DLD1 (cell line): ENCODE data around the gene WFDC10B.
"Not testable (repeated sequence)": the region's sequence is repeated elsewhere in the genome, so short reads cannot be mapped to it uniquely, and the experiment has no call there.

ENCODE experiments used
- in situ Hi-C: cut with HindIII; loops from 2 replicates; pipeline ENCODE4 v1.10.0; 2017; ENCODE audit warnings: low sequenced_read_pairs

WFDC10B gene

DNA sequence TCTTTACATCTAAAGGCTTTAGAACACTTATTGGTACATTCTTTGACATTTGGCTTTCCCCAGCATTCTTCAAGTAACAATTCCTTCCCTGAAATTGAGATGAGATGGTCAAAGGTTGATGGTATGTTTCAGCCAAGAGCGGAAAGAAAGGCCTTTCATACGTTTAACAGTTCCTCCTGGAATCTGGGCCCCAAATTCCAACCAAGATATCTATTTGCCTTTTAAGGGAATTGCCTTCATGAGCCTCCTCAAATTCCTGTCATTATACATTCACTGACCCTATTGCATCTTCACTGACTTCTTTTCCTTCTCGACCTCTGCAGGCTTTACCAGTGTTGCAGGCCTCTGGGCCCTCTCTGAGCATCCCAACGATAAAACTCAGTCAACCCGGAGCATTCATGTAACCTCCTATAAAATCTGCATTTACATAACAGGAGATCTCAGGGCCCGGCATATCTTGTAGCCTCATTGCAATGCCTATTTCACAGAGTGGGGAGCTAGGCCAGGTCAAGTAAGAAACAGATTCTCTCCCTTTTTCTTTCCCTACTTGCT is 55.4 kb downstream of the WFDC10B start:
- in situ Hi-C loops, result no loop called here

GRCh38 chr20:45647441-45648050 is 57.3 kb downstream of the WFDC10B start:
- in situ Hi-C loops, result no loop called here

DNA sequence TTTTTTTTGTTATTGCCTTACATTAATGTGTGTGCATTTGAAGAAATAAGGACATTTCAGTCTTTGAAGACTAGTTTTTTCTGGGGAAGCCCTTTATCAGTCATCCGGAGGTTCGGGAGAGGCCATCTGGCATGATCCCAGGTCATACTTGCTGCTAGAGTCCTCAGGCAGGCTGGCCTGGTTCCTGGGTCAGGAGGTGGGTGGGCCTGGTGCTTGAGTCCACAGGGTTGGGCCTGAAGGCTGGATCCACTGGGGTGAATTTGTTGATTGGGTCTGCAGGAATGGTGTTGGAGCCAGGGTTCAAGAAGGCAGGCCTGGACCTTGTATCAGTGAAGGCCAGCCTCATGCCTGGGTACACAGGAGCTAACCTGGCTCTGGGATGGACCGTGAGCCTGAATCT is 57.9 kb downstream of the WFDC10B start:
- in situ Hi-C loops, result no loop called here

GRCh38 chr20:45645869-45646268 is 59.0 kb downstream of the WFDC10B start:
- in situ Hi-C loops, result not testable (repeated sequence)

DNA sequence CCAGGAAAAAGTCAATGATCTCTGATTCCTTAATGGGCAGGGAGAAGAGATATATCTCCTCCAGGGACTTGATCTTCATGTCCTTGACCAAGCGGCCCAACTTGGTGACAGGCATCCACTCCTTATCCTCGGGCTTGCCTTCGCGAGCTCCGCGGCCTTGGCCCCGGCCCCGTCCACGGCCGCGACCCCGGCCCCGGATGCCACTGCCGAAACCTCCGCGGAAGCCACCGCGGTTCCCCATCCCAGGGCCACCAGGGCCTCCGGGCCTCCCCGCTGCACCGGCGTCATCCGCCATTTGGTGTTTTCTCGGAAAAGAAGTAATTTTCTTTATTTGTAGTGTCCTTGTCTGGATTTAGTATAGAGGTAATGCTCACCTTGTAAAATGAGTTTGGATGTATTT is 63.7 kb downstream of the WFDC10B start:
- in situ Hi-C loops, result not testable (repeated sequence)

- in situ Hi-C loops, result no loop called here
These were observed 65.1 kb downstream of the WFDC10B start for GRCh38 chr20:45639687-45640086.

DNA sequence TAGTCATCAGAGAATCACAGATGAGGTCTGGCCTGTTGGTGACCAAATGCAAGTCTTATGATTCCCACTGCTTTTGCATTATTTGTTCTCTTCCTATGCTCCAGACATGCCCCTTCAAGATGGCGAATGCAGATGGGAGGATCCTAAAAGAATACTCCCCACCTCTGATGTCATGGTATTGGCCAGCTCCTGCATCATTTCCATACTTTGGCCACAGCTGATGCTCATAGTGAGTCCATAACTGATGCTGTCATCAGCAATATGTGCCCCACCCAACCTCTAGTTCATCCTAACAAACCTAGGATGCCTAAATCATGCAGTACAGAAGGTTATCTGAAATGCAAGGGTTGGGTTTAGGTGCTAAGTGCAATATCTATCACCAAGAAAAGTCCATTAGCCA is 68.3 kb downstream of the WFDC10B start:
- in situ Hi-C loops, result no loop called here
